ENCODE results near the gene SERPINA5. TPM values are rescaled to one million over a fixed set of nuclear protein-coding genes. Genes with fewer than 3 reads are reported as not detected.

SERPINA5 gene
- total RNA-seq, 6 experiments from 2014 or later, result 24.7 to 317 (median 167) TPM

DNA sequence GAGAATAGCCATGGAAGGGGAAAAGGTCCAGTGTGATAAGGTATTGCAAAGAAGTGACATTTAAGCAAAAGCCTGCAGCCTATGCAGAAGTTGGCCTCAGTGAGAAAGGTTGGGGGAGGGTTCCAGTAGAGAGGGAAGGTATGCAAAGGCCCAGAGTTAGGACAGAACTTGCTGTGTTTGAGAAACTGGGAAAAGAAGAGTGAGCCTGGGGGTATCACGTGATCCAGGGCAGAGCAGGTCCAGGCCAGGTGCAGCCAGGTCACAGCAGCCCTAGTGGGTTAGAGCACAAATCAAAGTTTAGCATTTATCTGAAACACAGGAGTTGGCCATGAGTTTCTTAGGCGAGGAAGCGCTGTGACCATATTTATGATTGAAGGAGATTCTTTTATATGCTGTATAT is 1.6 kb downstream of the SERPINA5 start:
- ATAC-seq (peak; percentile 52 to 73 (median 70)), DNase-seq (peak in 2 of 3 donors; percentile 84 to 89)
- intact Hi-C loops (cut with DNase I), result no loop called here
- TF ChIP-seq, protein P1, sequence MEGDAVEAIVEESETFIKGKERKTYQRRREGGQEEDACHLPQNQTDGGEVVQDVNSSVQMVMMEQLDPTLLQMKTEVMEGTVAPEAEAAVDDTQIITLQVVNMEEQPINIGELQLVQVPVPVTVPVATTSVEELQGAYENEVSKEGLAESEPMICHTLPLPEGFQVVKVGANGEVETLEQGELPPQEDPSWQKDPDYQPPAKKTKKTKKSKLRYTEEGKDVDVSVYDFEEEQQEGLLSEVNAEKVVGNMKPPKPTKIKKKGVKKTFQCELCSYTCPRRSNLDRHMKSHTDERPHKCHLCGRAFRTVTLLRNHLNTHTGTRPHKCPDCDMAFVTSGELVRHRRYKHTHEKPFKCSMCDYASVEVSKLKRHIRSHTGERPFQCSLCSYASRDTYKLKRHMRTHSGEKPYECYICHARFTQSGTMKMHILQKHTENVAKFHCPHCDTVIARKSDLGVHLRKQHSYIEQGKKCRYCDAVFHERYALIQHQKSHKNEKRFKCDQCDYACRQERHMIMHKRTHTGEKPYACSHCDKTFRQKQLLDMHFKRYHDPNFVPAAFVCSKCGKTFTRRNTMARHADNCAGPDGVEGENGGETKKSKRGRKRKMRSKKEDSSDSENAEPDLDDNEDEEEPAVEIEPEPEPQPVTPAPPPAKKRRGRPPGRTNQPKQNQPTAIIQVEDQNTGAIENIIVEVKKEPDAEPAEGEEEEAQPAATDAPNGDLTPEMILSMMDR (IDR thresholded peaks at IDR 0.05), result no peak
- TF ChIP-seq POLR2A (IDR thresholded peaks at IDR 0.05), result no peak
- no peaks in the 10 kb centered on the region for H3K9me3 ChIP-seq
- peaks cover 0 to 8% (median 4%) of the 10 kb centered on the region in 4 donors for H3K36me3 ChIP-seq
- WGBS (ENCODE audit: insufficient coverage, low coverage, low lambda C conversion rate, missing lambda C conversion rate), result 37% methylated on average over 3 of the region's 3 CpGs
- no peaks in the 10 kb centered on the region for H3K27me3 ChIP-seq
- H3K27ac ChIP-seq, result peak overlapping the region in 2 of 3 donors; percentile 33 to 58
- peaks cover 0 to 60% (median 14%) of the 10 kb centered on the region in 4 donors for H3K4me1 ChIP-seq
- peak overlapping the region; percentile 14 to 71 (median 60) for H3K4me3 ChIP-seq

DNA sequence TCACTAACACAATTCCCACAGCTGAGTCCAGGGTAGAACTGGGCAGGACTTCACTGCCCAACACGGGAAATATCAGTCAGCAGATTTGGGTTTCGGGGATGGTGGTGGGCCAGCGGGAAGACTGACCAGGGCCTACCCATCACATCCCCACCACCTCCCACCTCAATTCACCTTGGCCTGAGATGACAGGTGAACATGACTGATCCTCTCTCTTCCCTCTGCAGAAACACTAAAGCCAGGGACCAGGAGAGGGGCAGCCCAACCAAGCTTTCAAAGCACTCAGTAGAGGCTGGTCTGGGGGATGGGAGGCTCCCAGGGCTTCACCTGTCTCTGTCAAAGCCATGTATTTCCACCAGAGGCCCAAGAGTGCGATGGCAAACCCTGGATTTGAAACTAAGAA is 2.3 kb downstream of the SERPINA5 start:
- Histone ChIP-seq H3K4me3 (peak overlapping the region in 2 of 3 donors; percentile 19 to 71), H3K27me3 (no peaks in the 10 kb centered on the region), H3K4me1 (peaks cover 0 to 67% (median 14%) of the 10 kb centered on the region in 4 donors), H3K27ac (peak overlapping the region in 2 of 3 donors; percentile 46 to 58), H3K9me3 (no peaks in the 10 kb centered on the region), H3K36me3 (peaks cover 0 to 13% (median 6%) of the 10 kb centered on the region in 4 donors)
- WGBS (ENCODE audit: insufficient coverage, low coverage, low lambda C conversion rate, missing lambda C conversion rate), result no CpG with 5 or more reads among the region's 4 CpGs
- intact Hi-C loops (cut with DNase I), result no loop called here
- ATAC-seq, result no peak
- no peak for DNase-seq
- no peak for TF ChIP-seq POLR2A (IDR thresholded peaks at IDR 0.05)
- TF ChIP-seq, protein P1 (IDR thresholded peaks at IDR 0.05), result no peak

- peak in 3 of 4 donors; percentile 8 to 28 (median 26) for ATAC-seq
- WGBS (ENCODE audit: insufficient coverage, low coverage, low lambda C conversion rate, missing lambda C conversion rate), result 51% methylated on average over 4 of the region's 5 CpGs
These were observed 3.5 kb downstream of the SERPINA5 start for GRCh38 chr14:94584591-94585280.

GRCh38 chr14:94586635-94587034 is 5.4 kb downstream of the SERPINA5 start:
- no peak overlapping the region for H3K4me3 ChIP-seq
- DNase-seq (no peak), ATAC-seq (no peak)

More at GRCh38 chr14:94584591-94585280, 3.5 kb downstream of the SERPINA5 start:
- TF ChIP-seq, protein P1 (IDR thresholded peaks at IDR 0.05), result no peak
- no peak for TF ChIP-seq POLR2A (IDR thresholded peaks at IDR 0.05)
- H3K4me3 ChIP-seq, result no peak overlapping the region
- H3K27me3 ChIP-seq, result no peaks in the 10 kb centered on the region
- intact Hi-C loops (cut with DNase I), result no loop called here
- H3K9me3 ChIP-seq, result no peaks in the 10 kb centered on the region
- peak overlapping the region in 1 of 3 donors; percentile 8 for H3K27ac ChIP-seq
- peaks cover 0 to 22% (median 11%) of the 10 kb centered on the region in 4 donors for H3K36me3 ChIP-seq
- H3K4me1 ChIP-seq, result peaks cover 0 to 67% (median 14%) of the 10 kb centered on the region in 4 donors
- no peak for DNase-seq

More at GRCh38 chr14:94586635-94587034, 5.4 kb downstream of the SERPINA5 start:
- Histone ChIP-seq H3K9me3 (no peaks in the 10 kb centered on the region), H3K27ac (no peak overlapping the region), H3K27me3 (no peaks in the 10 kb centered on the region), H3K36me3 (peaks cover 0 to 31% (median 11%) of the 10 kb centered on the region in 4 donors), H3K4me1 (peaks cover 0 to 60% (median 11%) of the 10 kb centered on the region in 4 donors)
- intact Hi-C loops (cut with DNase I), result no loop called here
- TF ChIP-seq, protein P1 (IDR thresholded peaks at IDR 0.05), result no peak
- TF ChIP-seq POLR2A (IDR thresholded peaks at IDR 0.05), result no peak
- WGBS (ENCODE audit: insufficient coverage, low coverage, low lambda C conversion rate, missing lambda C conversion rate), result 71% methylated on average over 1 of the region's 4 CpGs

All from right lobe of liver (tissue), 6 donors.